OCI-M1 (cell line): ENCODE data around the gene CSNK2A1.

ENCODE experiments used
- DNase-seq: peaks from one replicate; lab custom pipeline; 2025; lab: John Stamatoyannopoulos, UW

Gene CSNK2A1

DNA sequence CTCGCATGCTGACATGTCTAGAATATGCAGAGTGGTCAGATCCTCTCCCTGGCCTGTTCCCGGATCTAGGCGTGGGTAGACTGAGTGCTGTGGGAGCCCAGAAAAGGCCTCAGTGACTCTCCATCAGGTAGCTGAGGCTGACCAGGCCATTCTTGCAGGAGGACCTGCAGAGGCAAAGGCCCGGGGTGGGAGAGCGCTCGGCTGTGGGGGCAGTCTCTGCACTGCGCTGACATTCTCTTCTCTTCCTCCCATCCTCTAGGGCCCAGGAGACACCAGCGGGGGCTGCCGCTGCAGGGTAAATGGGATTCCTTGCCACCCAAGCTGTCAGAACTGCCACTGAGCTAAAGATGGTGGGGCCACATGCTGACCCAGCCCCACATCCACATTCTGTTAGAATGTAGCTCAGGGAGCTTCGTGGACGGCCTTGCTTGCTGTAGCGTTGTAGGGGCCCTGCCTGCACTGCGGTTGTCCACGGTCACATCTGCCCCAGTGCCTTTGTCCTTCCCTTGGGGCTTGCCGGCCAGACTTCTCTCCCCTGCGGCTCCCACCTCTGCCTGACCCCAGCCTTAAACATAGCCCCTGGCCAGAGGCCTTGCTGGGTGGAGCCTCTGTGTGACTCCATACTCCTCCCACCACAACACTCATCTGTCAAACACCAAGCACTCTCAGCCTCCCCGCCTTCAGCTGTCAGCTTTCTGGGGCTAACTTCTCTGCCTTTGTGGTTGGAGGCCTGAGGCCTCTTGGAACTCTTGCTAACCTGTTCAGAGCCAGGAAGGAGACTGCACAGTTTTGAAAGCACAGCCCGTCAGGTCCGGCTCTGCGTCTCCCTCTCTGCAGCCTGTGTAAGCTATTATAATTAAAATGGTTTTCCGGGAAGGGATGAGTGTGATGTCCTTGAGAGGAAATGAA, 113.2 kb downstream of the CSNK2A1 start:
- no peak for DNase-seq

DNA sequence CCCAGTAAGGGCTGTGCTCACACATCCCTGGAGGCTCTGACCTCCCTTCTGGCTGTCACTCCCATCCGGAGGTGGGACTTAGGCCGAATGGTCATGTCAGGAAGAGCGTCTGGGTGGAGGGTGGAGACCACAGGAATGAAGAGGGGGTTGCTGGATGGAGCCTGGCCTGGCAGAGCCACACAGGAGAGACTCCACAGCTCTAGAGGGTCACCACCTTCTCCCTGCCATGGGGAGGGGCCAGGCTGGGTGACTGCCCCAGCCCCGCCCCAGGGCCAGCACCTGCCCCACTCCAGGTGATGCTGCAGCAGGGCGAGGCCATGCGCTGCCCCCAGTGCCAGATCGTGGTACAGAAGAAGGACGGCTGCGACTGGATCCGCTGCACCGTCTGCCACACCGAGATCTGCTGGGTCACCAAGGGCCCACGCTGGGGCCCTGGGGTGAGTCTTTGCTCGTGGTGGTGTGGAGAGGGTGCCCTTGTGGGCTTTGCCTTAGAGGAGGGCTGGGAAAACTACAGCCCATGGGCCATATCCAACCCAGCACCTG, 114.9 kb downstream of the CSNK2A1 start:
- DNase-seq = no peak

DNA sequence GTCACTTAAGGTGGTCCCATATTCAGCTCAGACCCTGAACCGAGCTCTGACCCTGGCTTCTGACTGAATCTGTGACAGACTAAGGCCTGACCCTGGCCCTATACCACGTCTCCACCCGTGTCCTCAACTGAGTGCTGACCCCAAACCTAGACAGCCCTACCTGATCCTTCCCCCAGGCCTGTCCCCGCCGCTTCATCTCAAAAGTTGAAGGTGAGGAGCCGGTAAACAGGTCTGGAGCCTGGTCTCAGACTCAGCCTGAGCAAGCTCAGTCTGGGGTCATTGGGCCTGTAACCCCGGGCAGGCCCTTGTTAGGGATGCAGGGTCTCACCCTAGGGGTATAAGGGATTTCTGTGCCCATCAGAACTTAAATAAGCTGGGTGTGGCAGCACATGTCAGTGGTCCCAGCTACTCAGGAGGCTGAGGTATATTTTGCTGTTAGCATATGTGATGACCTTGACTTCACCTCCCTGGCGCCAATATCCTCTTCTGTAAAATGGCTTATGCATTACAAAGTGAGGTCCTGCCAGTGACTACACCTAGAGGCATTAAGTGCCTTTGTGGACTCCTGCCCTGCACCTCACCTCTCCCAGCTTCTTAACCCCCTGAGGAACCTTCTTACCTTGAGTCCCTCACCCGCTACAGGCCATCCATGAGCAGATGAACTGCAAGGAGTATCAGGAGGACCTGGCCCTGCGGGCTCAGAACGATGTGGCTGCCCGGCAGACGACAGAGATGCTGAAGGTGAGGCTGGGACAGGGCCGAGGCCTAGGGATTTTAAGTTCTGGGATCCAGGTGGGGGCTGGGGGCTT, 115.5 kb downstream of the CSNK2A1 start:
- no peak for DNase-seq

DNA sequence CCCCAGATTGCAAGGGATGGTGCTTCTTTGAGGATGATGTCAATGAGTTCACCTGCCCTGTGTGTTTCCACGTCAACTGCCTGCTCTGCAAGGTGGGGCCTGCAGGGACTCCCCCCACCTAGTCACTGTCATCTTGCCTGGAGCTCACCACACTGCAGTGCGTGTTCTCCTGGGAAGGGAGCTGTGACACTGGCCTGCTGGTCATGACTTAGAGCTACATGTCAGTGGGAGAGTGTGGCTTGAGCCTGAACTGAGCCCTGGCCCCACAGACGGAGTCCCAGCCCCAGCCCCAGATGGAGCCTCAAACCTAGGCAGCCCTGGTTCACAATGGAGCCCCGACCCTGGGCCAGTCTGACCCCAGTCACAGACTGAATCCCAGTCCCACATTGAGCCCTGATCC, 116.2 kb downstream of the CSNK2A1 start:
- DNase-seq = no peak

DNA sequence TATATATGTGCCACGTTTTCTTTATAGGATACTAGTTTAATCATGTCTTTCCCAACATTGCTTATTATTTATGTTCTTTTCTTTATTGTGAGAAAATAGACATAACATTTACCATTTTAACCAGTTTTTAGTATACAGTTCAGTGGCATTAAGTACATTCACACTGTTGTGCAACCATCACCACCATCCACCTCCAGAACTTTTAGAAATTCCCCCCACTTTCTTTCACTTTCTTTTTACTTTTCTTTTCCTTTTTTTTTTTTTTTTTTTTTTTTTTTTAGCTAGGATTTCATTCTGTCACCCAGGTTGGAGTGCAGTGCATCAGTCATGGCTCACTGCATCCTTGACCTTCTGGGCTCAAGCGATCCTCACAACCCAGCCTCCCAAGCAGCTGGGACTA, 117.0 kb downstream of the CSNK2A1 start:
- no peak for DNase-seq
